OCI-LY7 (cell line): ENCODE measurements around the gene INTS1.
"Not testable (repeated sequence)": the region's sequence is repeated elsewhere in the genome, so short reads cannot be mapped to it uniquely, and the experiment has no call there.

Experiments
- EZH2phosphoT487 ChIP-seq: fragments of 200-600 bp; sonication (generic); IDR thresholded peaks from 2 replicates; pipeline ENCODE4 v1.6.1; 2018; ENCODE audit warnings: low read depth, borderline replicate concordance, mild to moderate bottlenecking, mixed run types, antibody characterized with exemption, low read length, moderate library complexity, mixed read lengths
- TF ChIP-seq, protein P1 (sequence below): fragments of 200-600 bp; sonication (generic); conservative IDR thresholded peaks from 2 replicates; pipeline ENCODE4 v1.5.1; 2014; ENCODE audit warnings: mild to moderate bottlenecking, antibody characterized with exemption, low read length, moderate library complexity, mixed read lengths

DNA sequence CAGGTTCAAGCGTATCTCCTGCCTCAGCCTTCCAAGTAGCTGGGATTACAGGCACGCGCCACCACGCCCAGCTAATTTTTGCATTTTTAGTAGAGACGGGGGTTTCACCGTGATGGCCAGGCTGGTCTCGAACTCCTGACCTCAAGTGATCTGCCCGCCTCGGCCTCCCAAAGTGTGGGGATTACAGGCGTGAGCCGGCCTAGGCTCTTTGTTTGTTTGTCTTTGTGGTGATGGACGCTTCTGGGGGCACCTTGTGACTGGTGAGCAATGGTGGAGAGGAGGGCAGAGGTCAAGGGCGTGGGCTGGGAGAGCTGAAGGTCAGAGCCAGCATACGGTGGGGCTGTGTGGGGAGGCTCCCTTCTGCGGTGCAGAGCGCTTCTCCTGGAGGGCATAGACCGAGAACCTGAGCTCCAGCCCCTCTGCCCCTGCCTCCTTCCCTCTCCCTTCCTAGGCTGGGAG, 11.3 kb upstream of the INTS1 start:
- TF ChIP-seq, protein P1, sequence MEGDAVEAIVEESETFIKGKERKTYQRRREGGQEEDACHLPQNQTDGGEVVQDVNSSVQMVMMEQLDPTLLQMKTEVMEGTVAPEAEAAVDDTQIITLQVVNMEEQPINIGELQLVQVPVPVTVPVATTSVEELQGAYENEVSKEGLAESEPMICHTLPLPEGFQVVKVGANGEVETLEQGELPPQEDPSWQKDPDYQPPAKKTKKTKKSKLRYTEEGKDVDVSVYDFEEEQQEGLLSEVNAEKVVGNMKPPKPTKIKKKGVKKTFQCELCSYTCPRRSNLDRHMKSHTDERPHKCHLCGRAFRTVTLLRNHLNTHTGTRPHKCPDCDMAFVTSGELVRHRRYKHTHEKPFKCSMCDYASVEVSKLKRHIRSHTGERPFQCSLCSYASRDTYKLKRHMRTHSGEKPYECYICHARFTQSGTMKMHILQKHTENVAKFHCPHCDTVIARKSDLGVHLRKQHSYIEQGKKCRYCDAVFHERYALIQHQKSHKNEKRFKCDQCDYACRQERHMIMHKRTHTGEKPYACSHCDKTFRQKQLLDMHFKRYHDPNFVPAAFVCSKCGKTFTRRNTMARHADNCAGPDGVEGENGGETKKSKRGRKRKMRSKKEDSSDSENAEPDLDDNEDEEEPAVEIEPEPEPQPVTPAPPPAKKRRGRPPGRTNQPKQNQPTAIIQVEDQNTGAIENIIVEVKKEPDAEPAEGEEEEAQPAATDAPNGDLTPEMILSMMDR, result not testable (repeated sequence)
- not testable (repeated sequence) for TF ChIP-seq EZH2phosphoT487
